ENCODE results near the gene GMPPA. TPM values are rescaled to one million over a fixed set of nuclear protein-coding genes. Genes with fewer than 3 reads are reported as not detected.

The GMPPA gene
- total and polyA plus RNA-seq, 9 of the 15 experiments (the other 6 are each of a cell fraction or from before 2014, with no cell fraction given) = 7.0 to 101 (median 66.7) TPM

GRCh38 chr2:219522111-219523030 is 23.7 kb downstream of the GMPPA start (continued):
- TF ChIP-seq KAT7 (CRISPR knock-in tag; IDR thresholded peaks at IDR 0.05; ENCODE audit: borderline replicate concordance) (no peak), ZNF274 (IDR thresholded peaks at IDR 0.05; ENCODE audit: borderline replicate concordance, low read depth, low read length) (no peak), ZNF263 (CRISPR knock-in tag; IDR thresholded peaks at IDR 0.05; ENCODE audit: borderline replicate concordance) (no peak), PURB (CRISPR knock-in tag; IDR thresholded peaks at IDR 0.05; ENCODE audit: low read depth) (no peak), MTA3 (IDR thresholded peaks at IDR 0.05; ENCODE audit: borderline replicate concordance) (no peak), ZNF445 (CRISPR knock-in tag; IDR thresholded peaks at IDR 0.05; ENCODE audit: low read depth) (no peak), RAD51 (IDR thresholded peaks at IDR 0.05; ENCODE audit: borderline replicate concordance, low read depth) (no peak), XRCC4 (IDR thresholded peaks at IDR 0.05; ENCODE audit: extremely low read depth, insufficient read depth, insufficient read length) (no peak), ZNF592 (IDR thresholded peaks at IDR 0.05) (peak; percentile 56), HMG20A (CRISPR knock-in tag; conservative IDR thresholded peaks at IDR 0.05) (no peak), SP2 (IDR thresholded peaks at IDR 0.05; ENCODE audit: extremely low read depth, low read depth, low read length, poor library complexity, severe bottlenecking) (no peak), TBL1XR1 (IDR thresholded peaks at IDR 0.05; ENCODE audit: low read length in 2 of 2) (peak in 1 of 2 experiments; percentile 60; a peak in 1 of 4 replicates), TAL1 (IDR thresholded peaks at IDR 0.05) (no peak; the same call in 1 of the 2 replicates), STAG1 (CRISPR knock-in tag; IDR thresholded peaks at IDR 0.05; ENCODE audit: borderline replicate concordance) (no peak), ZBTB1 (CRISPR knock-in tag; IDR thresholded peaks at IDR 0.05; ENCODE audit: borderline replicate concordance, low read depth) (no peak), EP400 (IDR thresholded peaks at IDR 0.05) (no peak), BDP1 (IDR thresholded peaks at IDR 0.05; ENCODE audit: insufficient read depth, insufficient read length) (no peak), EZH2 (IDR thresholded peaks at IDR 0.05; ENCODE audit: borderline replicate concordance, low read depth, low read length) (no peak), ERF (CRISPR knock-in tag; IDR thresholded peaks at IDR 0.05) (no peak), ZFPM2 (CRISPR knock-in tag; IDR thresholded peaks at IDR 0.05) (no peak), MTF1 (CRISPR knock-in tag; IDR thresholded peaks at IDR 0.05; ENCODE audit: borderline replicate concordance) (no peak)
- TF ChIP-seq, protein P1, sequence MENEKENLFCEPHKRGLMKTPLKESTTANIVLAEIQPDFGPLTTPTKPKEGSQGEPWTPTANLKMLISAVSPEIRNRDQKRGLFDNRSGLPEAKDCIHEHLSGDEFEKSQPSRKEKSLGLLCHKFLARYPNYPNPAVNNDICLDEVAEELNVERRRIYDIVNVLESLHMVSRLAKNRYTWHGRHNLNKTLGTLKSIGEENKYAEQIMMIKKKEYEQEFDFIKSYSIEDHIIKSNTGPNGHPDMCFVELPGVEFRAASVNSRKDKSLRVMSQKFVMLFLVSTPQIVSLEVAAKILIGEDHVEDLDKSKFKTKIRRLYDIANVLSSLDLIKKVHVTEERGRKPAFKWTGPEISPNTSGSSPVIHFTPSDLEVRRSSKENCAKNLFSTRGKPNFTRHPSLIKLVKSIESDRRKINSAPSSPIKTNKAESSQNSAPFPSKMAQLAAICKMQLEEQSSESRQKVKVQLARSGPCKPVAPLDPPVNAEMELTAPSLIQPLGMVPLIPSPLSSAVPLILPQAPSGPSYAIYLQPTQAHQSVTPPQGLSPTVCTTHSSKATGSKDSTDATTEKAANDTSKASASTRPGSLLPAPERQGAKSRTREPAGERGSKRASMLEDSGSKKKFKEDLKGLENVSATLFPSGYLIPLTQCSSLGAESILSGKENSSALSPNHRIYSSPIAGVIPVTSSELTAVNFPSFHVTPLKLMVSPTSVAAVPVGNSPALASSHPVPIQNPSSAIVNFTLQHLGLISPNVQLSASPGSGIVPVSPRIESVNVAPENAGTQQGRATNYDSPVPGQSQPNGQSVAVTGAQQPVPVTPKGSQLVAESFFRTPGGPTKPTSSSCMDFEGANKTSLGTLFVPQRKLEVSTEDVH (IDR thresholded peaks at IDR 0.05; ENCODE audit: low read depth, partially characterized antibody) = no peak

Data from K562 (cell line).